SK-N-SH treated with all-trans-retinoic acid at 6 μM for 48 hours (cell line): ENCODE measurements around the gene RRN3.
"Not testable (repeated sequence)": the region's sequence is repeated elsewhere in the genome, so short reads cannot be mapped to it uniquely, and the experiment has no call there.

ENCODE experiments used
- ARNTL ChIP-seq: fragments of 450-650 bp; formaldehyde crosslinking; IDR thresholded peaks from 2 replicates; pipeline ENCODE4 v1.5.0; 2020; ENCODE audit warnings: low read depth, mild to moderate bottlenecking, moderate library complexity, borderline replicate concordance
- CSDC2 ChIP-seq: fragments of 250-450 bp; sonication (Bioruptor Pico); IDR thresholded peaks from 2 replicates; pipeline ENCODE4 v1.5.0; 2020; ENCODE audit warnings: mild to moderate bottlenecking, moderate library complexity
- ESRRG ChIP-seq: fragments of 250-450 bp; sonication (Bioruptor Pico); IDR thresholded peaks from 2 replicates; pipeline ENCODE4 v1.6.1; 2021; ENCODE audit warnings: mild to moderate bottlenecking
- ISL1 ChIP-seq: fragments of 250-450 bp; sonication (Bioruptor Pico); IDR thresholded peaks from 2 replicates; pipeline ENCODE4 v2.1.2; 2022; ENCODE audit warnings: mild to moderate bottlenecking, moderate library complexity
- PPARA ChIP-seq: fragments of 250-450 bp; sonication (Bioruptor Pico); IDR thresholded peaks from 2 replicates; pipeline ENCODE4 v1.5.0; 2020; ENCODE audit warnings: mild to moderate bottlenecking, borderline replicate concordance
- RARB ChIP-seq: fragments of 250-450 bp; sonication (Bioruptor Pico); IDR thresholded peaks from 2 replicates; pipeline ENCODE4 v1.8.0; 2021; ENCODE audit warnings: mild to moderate bottlenecking, moderate library complexity
- TOX ChIP-seq: fragments of 250-450 bp; sonication (Bioruptor Pico); IDR thresholded peaks from 2 replicates; pipeline ENCODE4 v1.8.0; 2021; ENCODE audit warnings: mild to moderate bottlenecking, moderate library complexity, borderline replicate concordance
- TSHZ2 ChIP-seq: fragments of 250-450 bp; sonication (Bioruptor Pico); IDR thresholded peaks from 2 replicates; pipeline ENCODE4 v1.5.0; 2020; ENCODE audit warnings: mild to moderate bottlenecking, moderate library complexity
- ZFP30 ChIP-seq: fragments of 450-650 bp; formaldehyde crosslinking; IDR thresholded peaks from 2 replicates; pipeline ENCODE4 v1.5.0; 2022; ENCODE audit warnings: mild to moderate bottlenecking, moderate library complexity
- ZNF70 ChIP-seq: fragments of 450-650 bp; formaldehyde crosslinking; IDR thresholded peaks from 2 replicates; pipeline ENCODE4 v1.5.0; 2020; ENCODE audit warnings: mild to moderate bottlenecking, moderate library complexity
- ZNF8 ChIP-seq: fragments of 450-650 bp; formaldehyde crosslinking; IDR thresholded peaks from 2 replicates; pipeline ENCODE4 v1.5.0; 2020; ENCODE audit warnings: mild to moderate bottlenecking, moderate library complexity
- TF ChIP-seq, protein P1 (sequence below): fragments of 250-450 bp; sonication (Bioruptor Pico); IDR thresholded peaks from 2 replicates; pipeline ENCODE4 v1.8.0; 2020; ENCODE audit warnings: mild to moderate bottlenecking, moderate library complexity, borderline replicate concordance
- TF ChIP-seq, protein P2 (sequence below): fragments of 250-450 bp; sonication (Bioruptor Pico); IDR thresholded peaks from 2 replicates; pipeline ENCODE4 v1.5.1; 2020; ENCODE audit warnings: low read depth, mild to moderate bottlenecking, moderate library complexity
- TF ChIP-seq, protein P3 (sequence below): fragments of 250-450 bp; sonication (Bioruptor Pico); IDR thresholded peaks from 2 replicates; pipeline ENCODE4 v1.8.0; 2021; ENCODE audit warnings: low read depth, mild to moderate bottlenecking, moderate library complexity, borderline replicate concordance

DNA sequence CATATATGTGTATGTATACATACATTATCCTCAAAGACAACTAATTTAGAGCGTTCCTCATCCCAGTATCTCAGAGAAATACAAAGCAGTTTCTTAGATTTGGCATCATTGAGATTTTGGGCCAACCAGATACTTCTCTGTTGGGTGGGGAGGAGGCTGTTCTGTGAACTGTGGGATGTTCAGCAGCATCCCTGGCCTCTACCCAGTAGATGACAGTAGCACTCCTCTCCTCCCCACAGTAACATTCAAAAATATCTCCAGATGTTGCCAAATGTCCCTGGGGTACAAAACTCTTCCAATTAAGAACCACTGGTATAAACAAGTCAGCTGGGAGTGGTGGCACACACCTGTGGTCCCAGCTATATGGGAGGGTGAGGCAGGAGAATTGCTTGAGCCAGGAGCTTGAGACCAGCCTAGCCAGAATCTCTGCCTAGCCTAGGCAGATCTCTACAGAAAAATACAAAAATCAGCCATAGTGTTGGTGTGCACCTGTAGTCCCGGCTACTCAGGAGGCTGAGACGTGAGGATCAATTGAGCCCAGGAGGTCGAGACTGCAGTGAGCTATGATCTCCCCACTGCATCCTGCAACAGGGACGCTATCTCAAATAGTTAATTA, 6.4 kb upstream of the RRN3 start:
- TF ChIP-seq, protein P1, sequence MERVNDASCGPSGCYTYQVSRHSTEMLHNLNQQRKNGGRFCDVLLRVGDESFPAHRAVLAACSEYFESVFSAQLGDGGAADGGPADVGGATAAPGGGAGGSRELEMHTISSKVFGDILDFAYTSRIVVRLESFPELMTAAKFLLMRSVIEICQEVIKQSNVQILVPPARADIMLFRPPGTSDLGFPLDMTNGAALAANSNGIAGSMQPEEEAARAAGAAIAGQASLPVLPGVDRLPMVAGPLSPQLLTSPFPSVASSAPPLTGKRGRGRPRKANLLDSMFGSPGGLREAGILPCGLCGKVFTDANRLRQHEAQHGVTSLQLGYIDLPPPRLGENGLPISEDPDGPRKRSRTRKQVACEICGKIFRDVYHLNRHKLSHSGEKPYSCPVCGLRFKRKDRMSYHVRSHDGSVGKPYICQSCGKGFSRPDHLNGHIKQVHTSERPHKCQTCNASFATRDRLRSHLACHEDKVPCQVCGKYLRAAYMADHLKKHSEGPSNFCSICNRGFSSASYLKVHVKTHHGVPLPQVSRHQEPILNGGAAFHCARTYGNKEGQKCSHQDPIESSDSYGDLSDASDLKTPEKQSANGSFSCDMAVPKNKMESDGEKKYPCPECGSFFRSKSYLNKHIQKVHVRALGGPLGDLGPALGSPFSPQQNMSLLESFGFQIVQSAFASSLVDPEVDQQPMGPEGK = not testable (repeated sequence)
- not testable (repeated sequence) for TF ChIP-seq TSHZ2 (CRISPR knock-in tag); ARNTL (CRISPR knock-in tag); TOX; ZNF8 (CRISPR knock-in tag); ESRRG (CRISPR knock-in tag); ISL1; PPARA (CRISPR knock-in tag); RARB (CRISPR knock-in tag); ZFP30 (CRISPR knock-in tag); ZNF70; CSDC2 (CRISPR knock-in tag)
- TF ChIP-seq, protein P2, sequence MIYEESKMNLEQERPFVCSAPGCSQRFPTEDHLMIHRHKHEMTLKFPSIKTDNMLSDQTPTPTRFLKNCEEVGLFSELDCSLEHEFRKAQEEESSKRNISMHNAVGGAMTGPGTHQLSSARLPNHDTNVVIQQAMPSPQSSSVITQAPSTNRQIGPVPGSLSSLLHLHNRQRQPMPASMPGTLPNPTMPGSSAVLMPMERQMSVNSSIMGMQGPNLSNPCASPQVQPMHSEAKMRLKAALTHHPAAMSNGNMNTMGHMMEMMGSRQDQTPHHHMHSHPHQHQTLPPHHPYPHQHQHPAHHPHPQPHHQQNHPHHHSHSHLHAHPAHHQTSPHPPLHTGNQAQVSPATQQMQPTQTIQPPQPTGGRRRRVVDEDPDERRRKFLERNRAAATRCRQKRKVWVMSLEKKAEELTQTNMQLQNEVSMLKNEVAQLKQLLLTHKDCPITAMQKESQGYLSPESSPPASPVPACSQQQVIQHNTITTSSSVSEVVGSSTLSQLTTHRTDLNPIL (CRISPR knock-in tag) = not testable (repeated sequence)
- TF ChIP-seq, protein P3, sequence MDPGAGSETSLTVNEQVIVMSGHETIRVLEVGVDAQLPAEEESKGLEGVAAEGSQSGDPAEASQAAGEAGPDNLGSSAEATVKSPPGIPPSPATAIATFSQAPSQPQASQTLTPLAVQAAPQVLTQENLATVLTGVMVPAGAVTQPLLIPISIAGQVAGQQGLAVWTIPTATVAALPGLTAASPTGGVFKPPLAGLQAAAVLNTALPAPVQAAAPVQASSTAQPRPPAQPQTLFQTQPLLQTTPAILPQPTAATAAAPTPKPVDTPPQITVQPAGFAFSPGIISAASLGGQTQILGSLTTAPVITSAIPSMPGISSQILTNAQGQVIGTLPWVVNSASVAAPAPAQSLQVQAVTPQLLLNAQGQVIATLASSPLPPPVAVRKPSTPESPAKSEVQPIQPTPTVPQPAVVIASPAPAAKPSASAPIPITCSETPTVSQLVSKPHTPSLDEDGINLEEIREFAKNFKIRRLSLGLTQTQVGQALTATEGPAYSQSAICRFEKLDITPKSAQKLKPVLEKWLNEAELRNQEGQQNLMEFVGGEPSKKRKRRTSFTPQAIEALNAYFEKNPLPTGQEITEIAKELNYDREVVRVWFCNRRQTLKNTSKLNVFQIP (CRISPR knock-in tag) = not testable (repeated sequence)
